Brain microvascular endothelial cell (primary cell): ENCODE results near the gene DTX1.

Experiments used
- DNase-seq: peaks from one replicate; pipeline ENCODE4 v3.0.0-alpha.2; 2020
- H3K27ac ChIP-seq: fragments of 250-450 bp; sonication (Bioruptor Pico); 2 replicates; pipeline ENCODE4 v1.5.1; 2020; ENCODE audit warnings: mild to moderate bottlenecking, moderate library complexity
- H3K27me3 ChIP-seq: fragments of 250-450 bp; sonication (Bioruptor Pico); replicated peaks from 2 replicates; pipeline ENCODE4 v1.5.1; 2020; ENCODE audit warnings: mild to moderate bottlenecking
- H3K36me3 ChIP-seq: fragments of 250-450 bp; sonication (Bioruptor Pico); replicated peaks from 2 replicates; pipeline ENCODE4 v1.5.1; 2020; ENCODE audit warnings: mild to moderate bottlenecking
- H3K4me3 ChIP-seq: 2 replicates; pipeline ENCODE4 v1.5.1; 2011; ENCODE audit warnings: low read depth, mild to moderate bottlenecking, control low read depth, low read length, moderate library complexity
- CTCF ChIP-seq: IDR thresholded peaks from 2 replicates; pipeline ENCODE4 v1.5.1; 2011; ENCODE audit warnings: low read depth, mild to moderate bottlenecking, moderate library complexity, low read length, control low read depth, inconsistent platforms; ENCODE audit errors: missing control alignments
- in situ Hi-C: cut with HindIII; loops from 2 replicates; pipeline ENCODE4 v1.10.0; 2017; ENCODE audit warnings: low sequenced_read_pairs, low pct_ligation_motif_present

The DTX1 gene

DNA sequence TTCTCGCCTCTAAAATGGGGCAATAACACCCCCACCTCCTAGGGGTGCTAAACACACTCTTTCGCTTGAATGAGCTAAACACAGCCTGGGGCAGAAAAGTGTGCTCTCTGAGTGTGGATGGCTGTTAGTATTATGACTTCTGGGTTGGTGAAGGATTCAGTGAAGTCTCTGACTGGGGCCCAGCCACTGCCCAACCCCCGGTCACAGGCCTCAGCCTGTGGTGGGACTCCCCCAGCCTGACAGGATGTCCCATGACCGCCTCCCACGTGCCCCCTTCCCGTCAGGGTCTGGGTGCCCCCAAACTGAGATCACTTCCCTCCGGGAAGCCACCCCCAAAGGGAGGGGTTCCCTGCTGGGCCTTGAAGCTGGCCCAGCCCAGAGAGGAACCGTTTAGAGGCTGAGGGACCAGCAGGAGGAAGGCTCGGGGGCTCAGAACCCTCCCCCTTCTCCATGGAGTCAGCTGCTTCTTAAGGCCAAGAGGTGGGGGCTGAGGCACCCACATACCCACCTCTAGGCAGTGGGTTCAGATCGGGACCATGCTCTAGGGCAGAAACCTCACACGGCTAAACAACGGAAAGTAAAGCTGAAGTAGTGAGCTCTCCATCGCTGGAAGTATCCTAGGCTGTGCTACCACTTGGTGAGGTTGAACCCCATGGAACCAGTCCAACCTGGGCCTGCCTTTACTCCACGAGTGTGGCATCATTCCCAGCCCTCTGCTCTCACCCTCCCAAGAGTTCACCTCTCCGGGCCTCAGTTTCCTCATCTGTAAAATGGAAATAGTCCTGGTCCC lies 13.8 kb downstream of the DTX1 start:
- in situ Hi-C loops, result no loop called here
- Histone ChIP-seq H3K36me3 (no peaks in the 10 kb centered on the region), H3K4me3 (no peak overlapping the region), H3K27ac (no peak overlapping the region), H3K27me3 (peaks cover 4% of the 10 kb centered on the region)
- no peak for DNase-seq
- TF ChIP-seq CTCF, result no peak

GRCh38 chr12:113071135-113072112 lies 14.9 kb downstream of the DTX1 start:
- no peak overlapping the region for H3K4me3 ChIP-seq
- H3K27me3 ChIP-seq, result no peaks in the 10 kb centered on the region
- DNase-seq, result no peak
- no peak for TF ChIP-seq CTCF
- H3K36me3 ChIP-seq, result no peaks in the 10 kb centered on the region
- in situ Hi-C loops, result no loop called here
- H3K27ac ChIP-seq, result no peak overlapping the region

GRCh38 chr12:113072136-113072535 lies 15.6 kb downstream of the DTX1 start:
- Histone ChIP-seq H3K4me3 (no peak overlapping the region), H3K27ac (no peak overlapping the region), H3K36me3 (no peaks in the 10 kb centered on the region), H3K27me3 (peaks cover 2% of the 10 kb centered on the region)
- in situ Hi-C loops, result no loop called here
- no peak for TF ChIP-seq CTCF
- no peak for DNase-seq

DNA sequence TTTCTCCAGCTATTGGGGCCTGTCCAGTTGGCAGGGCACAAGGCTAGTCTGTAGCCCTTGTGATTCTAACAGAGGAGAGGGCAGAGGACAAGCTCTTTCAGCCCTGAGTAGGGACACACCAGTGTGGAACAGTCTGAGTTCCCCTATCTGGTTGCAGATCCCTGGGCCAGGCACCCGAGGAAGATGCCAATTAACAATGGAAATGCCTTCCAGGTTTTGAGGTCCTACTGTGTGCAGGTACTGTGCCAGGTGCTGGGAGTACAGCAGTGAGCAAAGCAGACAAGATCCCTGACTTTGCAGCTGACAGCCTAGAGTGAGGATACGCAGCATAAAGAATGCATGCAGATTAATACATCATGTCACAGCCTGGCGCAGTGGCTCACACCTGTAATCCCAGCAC lies 17.1 kb downstream of the DTX1 start:
- in situ Hi-C loops, result no loop called here
- no peak for DNase-seq
- Histone ChIP-seq H3K27me3 (peaks cover 2% of the 10 kb centered on the region), H3K4me3 (no peak overlapping the region), H3K36me3 (no peaks in the 10 kb centered on the region), H3K27ac (no peak overlapping the region)
- TF ChIP-seq CTCF, result no peak

DNA sequence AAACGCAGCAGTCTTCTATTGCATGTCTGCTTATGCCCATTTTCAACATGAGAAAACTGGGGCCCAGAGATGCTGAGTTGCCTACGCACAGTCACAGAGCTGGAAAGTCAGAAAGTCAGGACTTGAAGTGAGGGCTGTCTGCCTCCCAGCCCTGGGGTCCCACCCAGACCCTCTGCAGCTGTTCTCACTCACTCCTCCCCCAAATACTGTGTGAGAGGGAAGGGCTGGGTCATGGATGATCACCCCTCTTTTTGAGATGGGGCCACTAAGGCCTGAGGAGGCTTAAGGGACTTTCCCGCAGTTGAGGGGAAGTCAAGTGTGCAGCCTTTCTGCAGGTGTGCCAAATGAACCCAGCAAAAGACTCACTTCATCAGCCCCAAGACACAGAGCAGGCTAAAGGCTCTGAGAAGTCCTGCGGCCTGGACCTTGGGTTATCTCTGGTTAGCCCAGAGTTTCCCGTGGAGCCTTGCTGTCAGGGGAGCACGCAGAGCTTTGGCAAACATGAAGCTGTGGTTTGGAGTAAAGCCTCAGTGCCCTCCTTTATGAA lies 18.7 kb downstream of the DTX1 start:
- peaks cover 6% of the 10 kb centered on the region for H3K27me3 ChIP-seq
- in situ Hi-C loops, result no loop called here
- no peak overlapping the region for H3K4me3 ChIP-seq
- no peak overlapping the region for H3K27ac ChIP-seq
- DNase-seq, result no peak
- H3K36me3 ChIP-seq, result no peaks in the 10 kb centered on the region
- TF ChIP-seq CTCF, result no peak
